HL-60/S4 treated with retinoic acid at 250 ng/mL for 4 days and 3 days (cell line): Measurements from ENCODE around the gene BIK.

Experiments used
- in situ Hi-C: fragments of 300-500 bp; cut with MboI; formaldehyde crosslinking; loops from 2 replicates; pipeline ENCODE4 v1.7.0; 2022; ENCODE audit warnings: low sequenced_read_pairs

Gene BIK

DNA sequence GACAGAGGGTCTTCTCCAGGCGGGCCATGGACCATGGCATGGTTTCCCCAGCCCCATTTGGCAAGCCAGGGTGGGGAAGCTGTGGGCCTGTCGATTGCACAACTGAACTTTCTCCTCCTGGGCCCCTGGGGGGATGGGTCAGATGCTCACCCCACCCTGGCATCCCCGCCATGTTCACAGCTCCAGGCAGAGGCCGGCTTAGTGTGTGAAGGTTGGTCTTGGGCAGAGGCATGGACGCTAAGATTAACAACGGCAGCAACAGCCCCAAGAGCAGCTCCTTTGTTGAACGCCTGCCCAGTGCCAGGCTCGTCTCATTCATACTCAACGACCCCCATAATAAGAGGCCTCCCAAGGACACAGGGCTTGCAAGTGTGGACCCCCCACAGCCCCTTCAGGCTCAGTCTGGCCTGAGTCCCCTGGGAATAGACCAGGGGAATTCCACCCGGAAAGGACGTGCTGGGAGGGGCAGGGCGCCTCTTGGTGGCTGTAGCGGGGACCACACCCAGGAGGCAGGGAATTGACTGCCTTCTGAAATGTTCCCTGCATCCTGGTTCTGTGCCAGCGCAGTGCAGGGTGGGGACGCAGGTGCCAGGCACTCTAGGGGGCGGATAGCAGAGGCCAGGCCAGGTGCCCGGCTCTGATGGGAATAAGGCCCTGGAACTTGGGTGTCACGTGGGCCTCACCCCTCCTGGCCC, 49.1 kb downstream of the BIK start:
- in situ Hi-C loops = no loop called here

DNA sequence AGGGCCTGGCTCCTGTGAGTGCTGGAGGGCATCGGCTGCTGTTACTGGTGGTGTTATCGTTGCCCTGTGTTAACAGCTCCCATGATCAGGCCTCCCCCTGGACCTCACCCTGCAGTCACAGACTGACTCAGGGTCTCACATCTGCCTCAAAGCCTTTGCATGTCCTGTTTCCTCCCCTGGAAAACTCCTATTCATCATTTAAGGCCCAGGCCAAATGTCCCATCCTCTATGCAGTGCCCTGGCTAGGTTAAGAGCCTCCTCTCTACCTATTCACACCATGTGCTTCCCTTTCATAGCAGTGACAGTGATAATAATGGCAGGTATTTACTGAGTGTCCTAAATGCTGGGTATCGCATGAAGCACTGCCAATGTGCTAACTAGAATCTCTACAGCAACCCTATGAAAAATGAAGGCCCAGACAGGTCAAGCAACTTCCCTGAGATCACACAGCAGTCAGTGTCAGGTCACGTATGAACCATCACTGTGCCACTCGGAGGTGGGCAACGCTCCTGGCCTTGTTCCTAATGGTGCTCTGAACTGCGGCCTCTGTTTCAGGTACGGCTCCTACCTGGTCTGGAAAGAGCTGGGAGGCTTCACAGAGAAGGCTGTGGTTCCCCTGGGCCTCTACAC, 50.1 kb downstream of the BIK start:
- in situ Hi-C loops = no loop called here

- in situ Hi-C loops = no loop called here
These were observed 52.0 kb downstream of the BIK start for GRCh38 chr22:43162412-43163150.

DNA sequence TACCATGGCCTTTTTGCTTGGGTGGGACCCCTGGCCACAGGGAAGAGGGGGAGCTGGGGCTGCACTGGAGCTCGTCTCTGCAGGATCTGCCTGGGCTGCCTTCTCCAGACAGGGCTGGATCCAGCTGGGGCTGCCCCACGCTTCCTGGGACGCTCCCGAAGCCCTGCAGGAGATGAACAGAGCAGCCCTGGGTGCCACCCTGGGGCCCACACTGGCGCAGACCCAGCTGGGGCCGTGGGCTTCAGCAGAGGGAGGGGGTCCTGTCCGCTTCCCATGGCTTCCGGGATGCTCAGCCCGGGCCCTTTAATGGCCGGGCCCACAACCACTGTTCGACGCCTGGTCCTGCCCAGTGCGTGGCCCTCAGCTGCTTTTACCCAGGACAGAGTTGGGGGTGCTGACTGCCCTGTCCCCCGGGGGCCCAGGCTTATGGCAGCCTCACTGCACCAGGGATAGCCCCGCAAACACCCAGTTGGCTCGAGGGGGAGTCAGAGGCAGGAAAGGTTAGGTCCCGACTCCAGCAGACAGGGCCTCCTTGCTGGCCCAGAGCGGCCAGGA, 52.8 kb downstream of the BIK start:
- in situ Hi-C loops = no loop called here

DNA sequence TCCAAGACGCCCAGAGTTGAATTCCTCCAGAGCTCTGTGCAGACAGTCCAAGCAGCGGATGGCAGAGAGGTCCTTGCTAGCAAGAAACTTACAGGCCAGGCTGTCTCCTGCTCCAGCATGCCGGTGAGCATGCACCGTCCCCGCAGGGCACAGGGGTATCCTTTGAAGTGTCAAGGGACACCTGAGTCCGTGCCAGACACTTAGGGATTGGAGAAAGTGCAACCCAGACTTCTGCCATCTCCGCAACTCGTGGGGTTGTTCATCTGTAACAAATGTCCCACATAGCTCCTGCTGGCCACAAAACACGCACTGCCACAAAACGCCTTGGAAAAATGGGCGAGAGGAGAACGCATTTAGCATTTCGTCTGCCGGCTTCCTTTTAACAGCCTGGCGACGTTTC, 54.1 kb downstream of the BIK start:
- in situ Hi-C loops = no loop called here

- in situ Hi-C loops = no loop called here
These were observed 55.8 kb downstream of the BIK start for GRCh38 chr22:43166132-43166930.

- in situ Hi-C loops = no loop called here
These were observed 56.5 kb downstream of the BIK start for GRCh38 chr22:43167001-43167589.

DNA sequence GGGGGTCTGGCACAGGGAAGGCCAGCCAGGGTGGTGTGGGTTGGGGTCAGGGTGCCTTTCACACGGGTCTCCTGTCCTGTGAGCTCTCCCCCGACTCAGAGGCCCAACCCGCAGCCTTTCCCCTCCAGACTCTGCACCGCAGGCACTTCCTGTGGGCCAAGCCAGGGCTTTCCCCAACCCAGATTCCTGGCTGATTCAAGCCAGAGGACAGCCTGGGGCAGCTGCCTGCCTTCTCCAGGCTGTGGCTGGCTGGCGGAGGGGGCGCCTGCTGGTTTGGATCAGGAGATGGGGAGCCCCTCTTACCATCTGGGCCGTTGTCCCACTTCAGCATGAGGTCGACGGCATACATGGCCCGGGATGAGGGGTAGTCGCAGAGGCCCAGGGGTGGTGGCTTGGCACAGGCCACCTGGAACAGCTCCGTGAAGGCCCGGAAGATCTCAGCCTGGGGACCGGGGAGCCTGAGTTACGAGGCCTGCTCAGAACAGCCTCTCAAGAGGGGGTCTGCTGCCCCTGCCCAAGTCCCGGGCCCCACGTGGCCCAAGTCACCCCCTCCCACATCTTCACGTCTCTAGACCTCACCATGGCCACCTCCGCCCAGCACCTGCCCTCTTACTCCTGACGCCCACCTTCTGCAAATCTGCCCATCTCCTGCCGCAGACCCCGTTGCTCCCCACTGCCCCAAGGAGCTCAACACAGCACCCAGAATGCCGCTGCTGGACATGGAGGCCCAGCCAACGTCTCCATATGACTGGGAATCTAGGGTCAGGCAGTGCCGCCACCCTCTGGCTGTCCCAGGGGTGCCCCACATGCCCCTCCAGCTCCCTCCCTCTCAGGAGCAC, 58.1 kb downstream of the BIK start:
- in situ Hi-C loops = no loop called here

- in situ Hi-C loops = no loop called here
These were observed 59.0 kb downstream of the BIK start for GRCh38 chr22:43169310-43170130.

- in situ Hi-C loops = no loop called here
These were observed 59.6 kb downstream of the BIK start for GRCh38 chr22:43170131-43170480.

- in situ Hi-C loops = no loop called here
These were observed 60.5 kb downstream of the BIK start for GRCh38 chr22:43171019-43171491.

GRCh38 chr22:43171607-43172006, 61.1 kb downstream of the BIK start:
- in situ Hi-C loops = no loop called here

DNA sequence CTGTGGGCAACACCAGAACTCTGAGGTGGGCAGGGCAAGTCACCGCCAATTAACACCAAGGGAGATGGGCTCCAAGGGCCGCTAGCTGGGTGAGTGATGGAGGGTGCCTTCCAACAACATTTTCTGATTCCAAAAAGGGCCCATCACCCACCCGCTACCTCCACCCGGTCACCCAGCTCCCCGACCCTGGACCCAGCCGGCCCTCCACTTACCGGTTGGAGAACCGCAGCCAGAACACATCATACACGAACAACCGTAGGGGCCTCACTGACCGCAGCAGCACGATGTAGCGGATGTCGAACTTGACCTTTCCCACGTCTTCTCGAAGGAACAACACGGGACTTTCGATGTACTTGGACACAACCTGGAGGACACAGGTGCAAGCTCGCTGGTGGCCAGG, 61.6 kb downstream of the BIK start:
- in situ Hi-C loops = no loop called here

- in situ Hi-C loops = no loop called here
These were observed 63.0 kb downstream of the BIK start for GRCh38 chr22:43173566-43173965.

DNA sequence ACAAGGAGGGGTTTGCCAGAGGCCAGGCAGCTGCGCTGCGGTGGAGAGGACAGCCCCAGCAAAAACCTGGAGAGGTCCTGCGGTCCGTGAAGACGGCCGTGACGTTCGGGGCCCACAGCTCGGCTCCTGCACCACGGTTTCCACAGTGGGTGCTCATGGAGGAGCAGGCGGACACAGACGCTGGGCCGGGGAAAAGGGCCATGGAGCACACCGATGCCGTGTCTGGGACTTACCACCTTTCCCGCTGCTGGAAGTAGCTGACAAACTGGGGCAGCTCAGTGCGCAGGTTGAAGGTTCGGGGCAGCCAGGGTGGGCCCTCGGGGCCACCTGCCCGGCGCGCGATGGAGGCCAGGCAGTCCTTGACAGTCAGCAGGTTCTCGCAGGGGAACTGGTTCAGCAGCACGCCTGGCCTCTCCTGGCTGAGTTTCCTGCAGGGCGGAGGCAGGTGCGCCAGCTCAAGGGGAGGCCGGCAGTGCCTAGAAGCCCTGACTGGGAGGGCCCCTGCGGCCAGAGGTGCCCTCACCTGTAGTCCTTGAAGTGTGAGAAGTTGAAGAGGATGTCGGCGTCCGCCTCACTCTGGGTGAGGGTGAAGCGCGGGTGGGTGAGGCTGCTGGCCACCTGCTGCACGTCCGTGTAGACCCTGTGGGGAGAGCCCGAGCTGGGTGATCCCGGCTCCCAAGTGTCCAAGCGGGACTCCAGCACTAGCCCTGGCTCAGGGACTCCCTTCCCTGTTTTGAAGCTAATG, 63.6 kb downstream of the BIK start:
- in situ Hi-C loops = no loop called here

- in situ Hi-C loops = no loop called here
These were observed 64.5 kb downstream of the BIK start for GRCh38 chr22:43174941-43175531.

GRCh38 chr22:43176090-43176489, 65.5 kb downstream of the BIK start:
- in situ Hi-C loops = no loop called here

GRCh38 chr22:43177479-43177878, 66.9 kb downstream of the BIK start:
- in situ Hi-C loops = no loop called here
